ENCODE measurements around the gene SELE.

The SELE gene, protein sequence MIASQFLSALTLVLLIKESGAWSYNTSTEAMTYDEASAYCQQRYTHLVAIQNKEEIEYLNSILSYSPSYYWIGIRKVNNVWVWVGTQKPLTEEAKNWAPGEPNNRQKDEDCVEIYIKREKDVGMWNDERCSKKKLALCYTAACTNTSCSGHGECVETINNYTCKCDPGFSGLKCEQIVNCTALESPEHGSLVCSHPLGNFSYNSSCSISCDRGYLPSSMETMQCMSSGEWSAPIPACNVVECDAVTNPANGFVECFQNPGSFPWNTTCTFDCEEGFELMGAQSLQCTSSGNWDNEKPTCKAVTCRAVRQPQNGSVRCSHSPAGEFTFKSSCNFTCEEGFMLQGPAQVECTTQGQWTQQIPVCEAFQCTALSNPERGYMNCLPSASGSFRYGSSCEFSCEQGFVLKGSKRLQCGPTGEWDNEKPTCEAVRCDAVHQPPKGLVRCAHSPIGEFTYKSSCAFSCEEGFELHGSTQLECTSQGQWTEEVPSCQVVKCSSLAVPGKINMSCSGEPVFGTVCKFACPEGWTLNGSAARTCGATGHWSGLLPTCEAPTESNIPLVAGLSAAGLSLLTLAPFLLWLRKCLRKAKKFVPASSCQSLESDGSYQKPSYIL

DNA sequence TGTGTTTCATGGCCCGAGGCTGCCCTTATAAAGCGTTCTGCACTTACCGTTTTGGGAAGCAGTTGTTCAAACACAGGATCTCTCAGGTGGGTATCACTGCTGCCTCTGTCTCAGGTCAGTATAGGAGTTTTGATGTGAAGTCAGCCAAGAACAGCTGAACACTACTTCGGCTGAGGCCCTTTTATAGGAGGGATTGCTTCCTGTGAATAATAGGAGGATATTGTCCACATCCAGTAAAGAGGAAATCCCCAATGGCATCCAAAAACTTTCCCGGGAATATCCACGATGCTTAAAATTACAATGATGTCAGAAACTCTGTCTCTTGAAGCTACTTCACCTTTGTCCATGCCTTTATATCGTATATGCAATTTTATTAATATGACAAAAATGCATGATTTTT, at the start of gene SELE:
Gene SELE, minus strand, starts transcription at position 156 of the 400 bp plus-strand sequence. CDS start 467 bp downstream, outside the sequence.
- Histone ChIP-seq H3K9me3 (ENCODE audit: control insufficient read depth, insufficient read depth, low read depth, low read length) (no peaks in the 10 kb centered on the region), H3K4me3 (ENCODE audit: low read depth, low read length) (no peak within 1 kb of the TSS), H3K36me3 (ENCODE audit: control insufficient read depth in 2 of 2, insufficient read depth in 1 of 2, low read length in 2 of 2) (no peaks in the 10 kb centered on the region), H3K4me1 (ENCODE audit: control insufficient read depth, insufficient read depth, low read length) (no peaks in the 10 kb centered on the region), H3K27ac (ENCODE audit: extremely low read depth, low read depth, low read length) (no peak within 1 kb of the TSS)
- no peak for TF ChIP-seq ZNF791 (tag by site-specific recombination; IDR thresholded peaks at IDR 0.05)
- no peak for TF ChIP-seq IKZF3 (tag by site-specific recombination; IDR thresholded peaks at IDR 0.05)
- no peak for TF ChIP-seq ZNF473 (tag by site-specific recombination; IDR thresholded peaks at IDR 0.05)
- no peak for TF ChIP-seq ZFP3 (tag by site-specific recombination; IDR thresholded peaks at IDR 0.05; ENCODE audit: low read depth)
- no peak for TF ChIP-seq ZNF837 (tag by site-specific recombination; IDR thresholded peaks at IDR 0.05)
- TF ChIP-seq, protein P1, sequence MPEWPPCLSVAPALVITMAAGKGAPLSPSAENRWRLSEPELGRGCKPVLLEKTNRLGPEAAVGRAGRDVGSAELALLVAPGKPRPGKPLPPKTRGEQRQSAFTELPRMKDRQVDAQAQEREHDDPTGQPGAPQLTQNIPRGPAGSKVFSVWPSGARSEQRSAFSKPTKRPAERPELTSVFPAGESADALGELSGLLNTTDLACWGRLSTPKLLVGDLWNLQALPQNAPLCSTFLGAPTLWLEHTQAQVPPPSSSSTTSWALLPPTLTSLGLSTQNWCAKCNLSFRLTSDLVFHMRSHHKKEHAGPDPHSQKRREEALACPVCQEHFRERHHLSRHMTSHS (tag by site-specific recombination; IDR thresholded peaks at IDR 0.05), result no peak
- TF ChIP-seq GLI4 (tag by site-specific recombination; IDR thresholded peaks at IDR 0.05), result no peak
- no peak for TF ChIP-seq REPIN1 (tag by site-specific recombination; IDR thresholded peaks at IDR 0.05; ENCODE audit: low read depth)
- no peak for TF ChIP-seq ZNF335 (tag by site-specific recombination; conservative IDR thresholded peaks at IDR 0.05)
- TF ChIP-seq, protein P2, sequence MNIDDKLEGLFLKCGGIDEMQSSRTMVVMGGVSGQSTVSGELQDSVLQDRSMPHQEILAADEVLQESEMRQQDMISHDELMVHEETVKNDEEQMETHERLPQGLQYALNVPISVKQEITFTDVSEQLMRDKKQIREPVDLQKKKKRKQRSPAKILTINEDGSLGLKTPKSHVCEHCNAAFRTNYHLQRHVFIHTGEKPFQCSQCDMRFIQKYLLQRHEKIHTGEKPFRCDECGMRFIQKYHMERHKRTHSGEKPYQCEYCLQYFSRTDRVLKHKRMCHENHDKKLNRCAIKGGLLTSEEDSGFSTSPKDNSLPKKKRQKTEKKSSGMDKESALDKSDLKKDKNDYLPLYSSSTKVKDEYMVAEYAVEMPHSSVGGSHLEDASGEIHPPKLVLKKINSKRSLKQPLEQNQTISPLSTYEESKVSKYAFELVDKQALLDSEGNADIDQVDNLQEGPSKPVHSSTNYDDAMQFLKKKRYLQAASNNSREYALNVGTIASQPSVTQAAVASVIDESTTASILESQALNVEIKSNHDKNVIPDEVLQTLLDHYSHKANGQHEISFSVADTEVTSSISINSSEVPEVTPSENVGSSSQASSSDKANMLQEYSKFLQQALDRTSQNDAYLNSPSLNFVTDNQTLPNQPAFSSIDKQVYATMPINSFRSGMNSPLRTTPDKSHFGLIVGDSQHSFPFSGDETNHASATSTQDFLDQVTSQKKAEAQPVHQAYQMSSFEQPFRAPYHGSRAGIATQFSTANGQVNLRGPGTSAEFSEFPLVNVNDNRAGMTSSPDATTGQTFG (tag by site-specific recombination; IDR thresholded peaks at IDR 0.05; ENCODE audit: borderline replicate concordance), result no peak
- no peak for TF ChIP-seq ZNF529 (tag by site-specific recombination; IDR thresholded peaks at IDR 0.05; ENCODE audit: insufficient replicate concordance)
- TF ChIP-seq ZNF639 (tag by site-specific recombination; IDR thresholded peaks at IDR 0.05), result no peak
- TF ChIP-seq ZNF549 (tag by site-specific recombination; IDR thresholded peaks at IDR 0.05), result no peak
- TF ChIP-seq MEIS1 (CRISPR knock-in tag; IDR thresholded peaks at IDR 0.05; ENCODE audit: borderline replicate concordance), result no peak
- no peak for TF ChIP-seq ZNF670 (tag by site-specific recombination; IDR thresholded peaks at IDR 0.05; ENCODE audit: low read depth)
- TF ChIP-seq EGR2 (tag by site-specific recombination; IDR thresholded peaks at IDR 0.05; ENCODE audit: low read depth), result no peak
- TF ChIP-seq ZNF558 (tag by site-specific recombination; IDR thresholded peaks at IDR 0.05), result no peak
- no peak for TF ChIP-seq BCL11B (tag by site-specific recombination; IDR thresholded peaks at IDR 0.05; ENCODE audit: low read depth)
- no peak for TF ChIP-seq ZNF561 (tag by site-specific recombination; IDR thresholded peaks at IDR 0.05; ENCODE audit: borderline replicate concordance)
- TF ChIP-seq ZNF114 (tag by site-specific recombination; IDR thresholded peaks at IDR 0.05), result no peak
- CTCF ChIA-PET, result interaction anchor here (1.1 kb wide), 1 partner anchor 76 kb away, joined by 3 read pairs; no protein-coding TSS in a partner anchor
- POLR2A ChIA-PET, result interaction anchor here (1.4 kb wide), 1 partner anchor 61 kb away, joined by 4 read pairs; the partner anchor contains the start of gene METTL18
